Gastroesophageal sphincter (tissue), 3 donors: Measurements from ENCODE around the gene RYR3.

Source experiments
- CTCF ChIP-seq, 4 experiments: fragments of 200-600 bp in 2 of 4; fragments of 450-650 bp in 2 of 4; sonication (generic) in 1 of 4; IDR thresholded peaks; one replicate each; pipeline ENCODE4 v1.5.1; 2017 to 2019; ENCODE audit warnings: antibody characterized with exemption in 4 of 4, mild to moderate bottlenecking in 2 of 4, moderate library complexity in 2 of 4
- EP300 ChIP-seq: sonication (generic); formaldehyde crosslinking; IDR thresholded peaks from one replicate; pipeline ENCODE4 v1.6.1; 2017; ENCODE audit warnings: antibody characterized with exemption, mild to moderate bottlenecking
- POLR2A ChIP-seq, 2 donors: fragments of 450-650 bp; IDR thresholded peaks; one replicate each; pipeline ENCODE4 v1.6.1; 2017; ENCODE audit warnings: antibody characterized with exemption in 2 of 2, mild to moderate bottlenecking in 2 of 2, moderate library complexity in 1 of 2
- POLR2AphosphoS5 ChIP-seq: sonication (generic); formaldehyde crosslinking; IDR thresholded peaks from one replicate; pipeline ENCODE4 v1.6.1; 2017; ENCODE audit warnings: antibody characterized with exemption

GRCh38 chr15:33846142-33846541 lies 535.4 kb downstream of the RYR3 start:
- TF ChIP-seq CTCF (IDR thresholded peaks at IDR 0.05) (no peak), POLR2A (IDR thresholded peaks at IDR 0.05) (no peak), EP300 (no peak), POLR2AphosphoS5 (no peak)
